TTC549 (cell line): ENCODE results near the gene C1orf146.
"Not testable (repeated sequence)": the region's sequence is repeated elsewhere in the genome, so short reads cannot be mapped to it uniquely, and the experiment has no call there.

ENCODE experiments used
- FAIRE-seq: peaks from 2 replicates; lab custom pipeline; 2012; peaks lifted over from hg19 to GRCh38; lab: Jason Lieb, UNC

C1orf146 gene

GRCh38 chr1:92274939-92275338 lies 57.2 kb downstream of the C1orf146 start:
- FAIRE-seq, result no peak

- FAIRE-seq, result no peak
Observed at GRCh38 chr1:92276082-92276481, 58.4 kb downstream of the C1orf146 start.

- FAIRE-seq, result no peak
Observed at GRCh38 chr1:92277105-92277723, 59.5 kb downstream of the C1orf146 start.

DNA sequence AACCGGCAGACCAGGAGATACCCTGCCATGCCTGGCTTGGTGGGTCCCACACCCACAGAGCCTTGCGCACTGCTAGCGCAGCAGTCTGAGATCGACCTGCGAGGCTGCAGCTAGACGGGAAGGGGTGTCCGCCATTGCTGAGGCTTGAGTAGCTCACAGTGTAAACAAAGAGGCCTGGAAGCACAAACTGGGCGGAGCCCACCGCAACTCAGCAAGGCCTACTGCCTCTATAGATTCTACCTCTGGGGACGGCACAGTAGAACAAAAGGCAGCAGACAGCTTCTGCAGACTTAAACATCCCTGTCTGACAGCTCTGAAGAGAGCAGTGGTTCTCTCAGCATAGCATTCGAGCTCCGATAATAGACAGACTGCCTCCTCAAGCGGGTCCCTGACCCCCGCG lies 62.1 kb downstream of the C1orf146 start:
- not testable (repeated sequence) for FAIRE-seq

DNA sequence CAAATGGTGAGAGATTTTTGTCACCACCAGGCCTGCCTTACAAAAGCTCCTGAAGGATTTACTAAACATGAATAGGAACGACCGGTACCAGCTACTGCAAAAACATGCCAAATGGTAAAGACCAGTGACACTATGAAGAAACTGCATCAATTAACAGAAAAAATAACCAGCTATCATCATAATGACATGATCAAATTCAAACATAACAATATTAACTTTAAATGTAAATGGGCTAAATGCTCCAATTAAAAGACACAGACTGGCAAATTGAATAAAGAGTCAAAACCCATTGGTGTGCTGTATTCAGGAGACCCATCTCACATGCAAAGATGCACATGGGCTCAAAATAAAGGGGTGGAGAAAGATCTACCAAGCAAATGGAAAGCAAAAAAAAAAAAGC lies 63.7 kb downstream of the C1orf146 start:
- not testable (repeated sequence) for FAIRE-seq

- peak; percentile 94 for FAIRE-seq
Observed at GRCh38 chr1:92291372-92291999, 73.8 kb downstream of the C1orf146 start.
